HG03571 (cell line): Measurements from ENCODE around the gene EPS8L3.

ENCODE experiments used
- ATAC-seq: cut with Tn5 transposase; IDR thresholded peaks from one replicate; pipeline ENCODE4 v1.9.1; 2021; ENCODE audit not compliant: unreplicated experiment

The EPS8L3 gene

GRCh38 chr1:109793486-109794318, 30.0 kb upstream of the EPS8L3 start:
- no peak for ATAC-seq

- ATAC-seq: no peak
Measured at GRCh38 chr1:109793089-109793485, 29.4 kb upstream of the EPS8L3 start.

GRCh38 chr1:109792056-109792831, 28.5 kb upstream of the EPS8L3 start:
- ATAC-seq: no peak

GRCh38 chr1:109791495-109792043, 27.8 kb upstream of the EPS8L3 start:
- no peak for ATAC-seq

- ATAC-seq: no peak
Measured at GRCh38 chr1:109790735-109791494, 27.2 kb upstream of the EPS8L3 start.

GRCh38 chr1:109790329-109790728, 26.6 kb upstream of the EPS8L3 start:
- ATAC-seq: no peak

- no peak for ATAC-seq
Measured at GRCh38 chr1:109789551-109790180, 25.9 kb upstream of the EPS8L3 start.

GRCh38 chr1:109788695-109789521, 25.2 kb upstream of the EPS8L3 start:
- ATAC-seq: no peak

GRCh38 chr1:109787845-109788601, 24.3 kb upstream of the EPS8L3 start:
- ATAC-seq: no peak

- no peak for ATAC-seq
Measured at GRCh38 chr1:109787211-109787844, 23.6 kb upstream of the EPS8L3 start.

- ATAC-seq: no peak
Measured at GRCh38 chr1:109786531-109787021, 22.9 kb upstream of the EPS8L3 start.

GRCh38 chr1:109786112-109786480, 22.4 kb upstream of the EPS8L3 start:
- ATAC-seq: no peak

- ATAC-seq: no peak
Measured at GRCh38 chr1:109785446-109786111, 21.9 kb upstream of the EPS8L3 start.

GRCh38 chr1:109784551-109785252, 21.0 kb upstream of the EPS8L3 start:
- ATAC-seq: no peak

GRCh38 chr1:109783436-109783835, 19.7 kb upstream of the EPS8L3 start:
- no peak for ATAC-seq

GRCh38 chr1:109782927-109783326, 19.2 kb upstream of the EPS8L3 start:
- no peak for ATAC-seq

GRCh38 chr1:109782514-109782913, 18.8 kb upstream of the EPS8L3 start:
- ATAC-seq: no peak
